Cardiac fibroblast (primary cell): ENCODE measurements around the gene SLC17A9.

ENCODE experiments used
- DNase-seq, 2 donors: peaks; one replicate each; pipeline versions ENCODE4 v3.0.0 to v3.0.0-alpha.2; 2010; ENCODE audit warnings: low read depth in 2 of 2
- H3K4me3 ChIP-seq, 2 donors: replicated peaks in 1 of 2; 1 replicate in 1 of 2; 2 replicates in 1 of 2; pipeline ENCODE4 v1.5.1; 2011; ENCODE audit warnings: low read depth in 2 of 2, low read length in 2 of 2, mild to moderate bottlenecking in 2 of 2, moderate library complexity in 1 of 2
- TF ChIP-seq, protein P1 (sequence below): IDR thresholded peaks from one replicate; pipeline ENCODE4 v1.5.1; 2011; ENCODE audit warnings: low read depth, mild to moderate bottlenecking, low read length, inconsistent platforms

SLC17A9 gene

GRCh38 chr20:62993856-62994494 lies 41.5 kb downstream of the SLC17A9 start:
- TF ChIP-seq, protein P1, sequence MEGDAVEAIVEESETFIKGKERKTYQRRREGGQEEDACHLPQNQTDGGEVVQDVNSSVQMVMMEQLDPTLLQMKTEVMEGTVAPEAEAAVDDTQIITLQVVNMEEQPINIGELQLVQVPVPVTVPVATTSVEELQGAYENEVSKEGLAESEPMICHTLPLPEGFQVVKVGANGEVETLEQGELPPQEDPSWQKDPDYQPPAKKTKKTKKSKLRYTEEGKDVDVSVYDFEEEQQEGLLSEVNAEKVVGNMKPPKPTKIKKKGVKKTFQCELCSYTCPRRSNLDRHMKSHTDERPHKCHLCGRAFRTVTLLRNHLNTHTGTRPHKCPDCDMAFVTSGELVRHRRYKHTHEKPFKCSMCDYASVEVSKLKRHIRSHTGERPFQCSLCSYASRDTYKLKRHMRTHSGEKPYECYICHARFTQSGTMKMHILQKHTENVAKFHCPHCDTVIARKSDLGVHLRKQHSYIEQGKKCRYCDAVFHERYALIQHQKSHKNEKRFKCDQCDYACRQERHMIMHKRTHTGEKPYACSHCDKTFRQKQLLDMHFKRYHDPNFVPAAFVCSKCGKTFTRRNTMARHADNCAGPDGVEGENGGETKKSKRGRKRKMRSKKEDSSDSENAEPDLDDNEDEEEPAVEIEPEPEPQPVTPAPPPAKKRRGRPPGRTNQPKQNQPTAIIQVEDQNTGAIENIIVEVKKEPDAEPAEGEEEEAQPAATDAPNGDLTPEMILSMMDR = no peak
- no peak overlapping the region for H3K4me3 ChIP-seq
- no peak for DNase-seq

GRCh38 chr20:62994869-62995281 lies 42.4 kb downstream of the SLC17A9 start:
- TF ChIP-seq, protein P1 = no peak
- H3K4me3 ChIP-seq = no peak overlapping the region
- DNase-seq = no peak

GRCh38 chr20:62995481-62995880 lies 43.0 kb downstream of the SLC17A9 start:
- TF ChIP-seq, protein P1 = no peak
- no peak overlapping the region for H3K4me3 ChIP-seq
- no peak for DNase-seq

DNA sequence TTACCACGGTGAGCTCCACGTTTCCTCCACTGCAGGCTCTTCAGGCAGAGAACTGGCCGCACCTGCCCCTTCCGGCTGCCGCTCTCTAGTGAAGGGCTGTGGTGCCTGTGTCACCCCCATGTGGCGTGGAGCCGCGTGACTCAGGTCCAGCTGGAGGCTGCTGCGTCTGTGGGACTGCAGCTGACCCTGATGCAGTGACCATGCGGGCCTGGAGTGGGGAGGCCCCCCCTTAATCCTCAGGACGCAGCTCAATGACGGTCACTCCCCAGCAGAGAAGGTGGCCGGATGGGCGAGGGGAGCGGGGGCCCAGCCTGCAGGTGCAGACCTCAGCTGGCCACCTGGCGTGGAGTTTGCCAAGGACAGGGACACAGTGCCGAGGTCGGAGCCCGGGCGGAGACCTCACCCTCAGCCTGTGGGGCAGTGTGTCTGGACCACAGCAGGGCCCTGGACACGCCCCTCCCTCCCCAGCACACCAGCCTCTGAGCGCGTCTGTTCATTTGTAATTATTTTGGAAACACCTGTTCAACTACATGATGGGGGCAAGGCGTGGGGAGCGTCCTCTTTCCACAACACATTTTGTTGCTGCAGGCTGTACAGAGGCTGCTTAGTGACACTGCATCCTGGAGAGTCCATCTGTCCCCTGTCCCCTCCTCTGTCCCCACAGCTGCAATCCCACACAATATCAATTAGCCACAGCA lies 43.5 kb downstream of the SLC17A9 start:
- no peak overlapping the region for H3K4me3 ChIP-seq
- no peak for DNase-seq
- TF ChIP-seq, protein P1 = no peak

DNA sequence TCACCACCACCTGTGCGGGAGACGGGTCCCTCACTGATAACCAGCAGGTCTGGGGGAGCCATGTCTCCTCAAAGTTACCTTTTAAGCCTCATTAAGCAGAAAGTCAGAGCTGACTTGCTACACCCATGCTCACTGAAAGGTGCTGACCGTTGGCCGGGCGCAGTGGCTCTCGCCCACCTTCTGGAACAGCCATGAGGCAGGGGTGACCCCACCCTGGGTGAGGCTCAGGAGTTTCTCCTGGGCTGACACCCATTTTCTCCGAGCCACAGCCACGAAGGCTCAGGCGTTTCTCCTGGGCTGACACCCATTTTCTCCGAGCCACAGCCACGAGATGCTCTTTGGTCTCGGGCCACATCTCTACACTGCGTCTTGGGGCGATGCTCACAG lies 44.1 kb downstream of the SLC17A9 start:
- no peak for DNase-seq
- TF ChIP-seq, protein P1 = no peak
- no peak overlapping the region for H3K4me3 ChIP-seq

GRCh38 chr20:62997417-62998035 lies 45.0 kb downstream of the SLC17A9 start:
- TF ChIP-seq, protein P1 = no peak
- no peak overlapping the region for H3K4me3 ChIP-seq

More at GRCh38 chr20:62997417-62998035, 45.0 kb downstream of the SLC17A9 start:
- DNase-seq = no peak
